Measurements from ENCODE around the gene NFIC. TPM values are rescaled to one million over a fixed set of nuclear protein-coding genes. Genes with fewer than 3 reads are reported as not detected.

The NFIC gene
- polyA plus RNA-seq, 1 donor from 2014 or later: 0.24 TPM

DNA sequence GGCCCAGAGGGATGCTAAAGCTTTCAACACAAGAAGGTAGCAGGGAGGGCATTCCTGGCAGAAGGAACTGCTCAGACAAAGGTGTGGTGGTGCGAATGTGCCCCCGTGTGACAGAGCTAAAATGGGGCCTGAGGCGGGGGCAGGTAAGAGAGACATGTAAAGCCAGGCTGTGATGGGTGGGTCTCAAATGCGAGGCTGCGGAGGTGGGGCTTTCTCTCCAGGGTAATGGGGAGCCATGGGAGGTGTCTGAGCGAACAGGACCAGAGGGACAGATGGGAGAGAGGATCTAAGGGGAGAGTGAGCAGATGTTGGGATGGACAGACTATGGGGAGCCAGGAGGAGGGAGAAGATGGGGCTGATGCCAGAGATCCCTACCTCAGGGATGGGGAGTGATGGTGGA lies 44.7 kb upstream of the NFIC start:
- Histone ChIP-seq H3K27me3 (ENCODE audit: insufficient read depth, low read depth, low read length) (no peaks in the 10 kb centered on the region), H4K20me1 (ENCODE audit: insufficient read depth) (no peaks in the 10 kb centered on the region), H3F3A (ENCODE audit: insufficient read depth, low read length, poor library complexity, severe bottlenecking) (no peaks in the 10 kb centered on the region), H3K27ac (ENCODE audit: low read length) (no peak overlapping the region), H3K9me2 (ENCODE audit: insufficient read depth, low read length) (no peaks in the 10 kb centered on the region), H3K9ac (ENCODE audit: low read length) (no peak overlapping the region), H3K9me3 (ENCODE audit: low read length) (no peaks in the 10 kb centered on the region), H3K4me2 (ENCODE audit: low read length) (no peak overlapping the region), H3K4me3 (ENCODE audit: low read length) (no peak overlapping the region), H3K79me2 (replicated peaks; ENCODE audit: insufficient read depth, low read length) (no peaks in the 10 kb centered on the region), H2AFZ (ENCODE audit: low read depth, low read length) (no peak overlapping the region), H3K36me3 (ENCODE audit: insufficient read depth, low read length) (no peaks in the 10 kb centered on the region)
- TF ChIP-seq, protein P1, sequence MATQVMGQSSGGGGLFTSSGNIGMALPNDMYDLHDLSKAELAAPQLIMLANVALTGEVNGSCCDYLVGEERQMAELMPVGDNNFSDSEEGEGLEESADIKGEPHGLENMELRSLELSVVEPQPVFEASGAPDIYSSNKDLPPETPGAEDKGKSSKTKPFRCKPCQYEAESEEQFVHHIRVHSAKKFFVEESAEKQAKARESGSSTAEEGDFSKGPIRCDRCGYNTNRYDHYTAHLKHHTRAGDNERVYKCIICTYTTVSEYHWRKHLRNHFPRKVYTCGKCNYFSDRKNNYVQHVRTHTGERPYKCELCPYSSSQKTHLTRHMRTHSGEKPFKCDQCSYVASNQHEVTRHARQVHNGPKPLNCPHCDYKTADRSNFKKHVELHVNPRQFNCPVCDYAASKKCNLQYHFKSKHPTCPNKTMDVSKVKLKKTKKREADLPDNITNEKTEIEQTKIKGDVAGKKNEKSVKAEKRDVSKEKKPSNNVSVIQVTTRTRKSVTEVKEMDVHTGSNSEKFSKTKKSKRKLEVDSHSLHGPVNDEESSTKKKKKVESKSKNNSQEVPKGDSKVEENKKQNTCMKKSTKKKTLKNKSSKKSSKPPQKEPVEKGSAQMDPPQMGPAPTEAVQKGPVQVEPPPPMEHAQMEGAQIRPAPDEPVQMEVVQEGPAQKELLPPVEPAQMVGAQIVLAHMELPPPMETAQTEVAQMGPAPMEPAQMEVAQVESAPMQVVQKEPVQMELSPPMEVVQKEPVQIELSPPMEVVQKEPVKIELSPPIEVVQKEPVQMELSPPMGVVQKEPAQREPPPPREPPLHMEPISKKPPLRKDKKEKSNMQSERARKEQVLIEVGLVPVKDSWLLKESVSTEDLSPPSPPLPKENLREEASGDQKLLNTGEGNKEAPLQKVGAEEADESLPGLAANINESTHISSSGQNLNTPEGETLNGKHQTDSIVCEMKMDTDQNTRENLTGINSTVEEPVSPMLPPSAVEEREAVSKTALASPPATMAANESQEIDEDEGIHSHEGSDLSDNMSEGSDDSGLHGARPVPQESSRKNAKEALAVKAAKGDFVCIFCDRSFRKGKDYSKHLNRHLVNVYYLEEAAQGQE (IDR thresholded peaks at IDR 0.05; ENCODE audit: borderline replicate concordance): no peak
- TF ChIP-seq POLR2AphosphoS5 (IDR thresholded peaks at IDR 0.05): no peak
- TF ChIP-seq MXI1 (conservative IDR thresholded peaks at IDR 0.05; ENCODE audit: poor library complexity, severe bottlenecking): no peak
- no peak for TF ChIP-seq SMC3 (conservative IDR thresholded peaks at IDR 0.05; ENCODE audit: poor library complexity)
- TF ChIP-seq EZH2 (IDR thresholded peaks at IDR 0.05; ENCODE audit: borderline replicate concordance, insufficient read depth, low read length, poor library complexity, severe bottlenecking): no peak
- no peak for TF ChIP-seq TAF1 (IDR thresholded peaks at IDR 0.05; ENCODE audit: low read depth)
- TF ChIP-seq, protein P2, sequence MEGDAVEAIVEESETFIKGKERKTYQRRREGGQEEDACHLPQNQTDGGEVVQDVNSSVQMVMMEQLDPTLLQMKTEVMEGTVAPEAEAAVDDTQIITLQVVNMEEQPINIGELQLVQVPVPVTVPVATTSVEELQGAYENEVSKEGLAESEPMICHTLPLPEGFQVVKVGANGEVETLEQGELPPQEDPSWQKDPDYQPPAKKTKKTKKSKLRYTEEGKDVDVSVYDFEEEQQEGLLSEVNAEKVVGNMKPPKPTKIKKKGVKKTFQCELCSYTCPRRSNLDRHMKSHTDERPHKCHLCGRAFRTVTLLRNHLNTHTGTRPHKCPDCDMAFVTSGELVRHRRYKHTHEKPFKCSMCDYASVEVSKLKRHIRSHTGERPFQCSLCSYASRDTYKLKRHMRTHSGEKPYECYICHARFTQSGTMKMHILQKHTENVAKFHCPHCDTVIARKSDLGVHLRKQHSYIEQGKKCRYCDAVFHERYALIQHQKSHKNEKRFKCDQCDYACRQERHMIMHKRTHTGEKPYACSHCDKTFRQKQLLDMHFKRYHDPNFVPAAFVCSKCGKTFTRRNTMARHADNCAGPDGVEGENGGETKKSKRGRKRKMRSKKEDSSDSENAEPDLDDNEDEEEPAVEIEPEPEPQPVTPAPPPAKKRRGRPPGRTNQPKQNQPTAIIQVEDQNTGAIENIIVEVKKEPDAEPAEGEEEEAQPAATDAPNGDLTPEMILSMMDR (IDR thresholded peaks at IDR 0.05; ENCODE audit: poor library complexity, severe bottlenecking): no peak
- TF ChIP-seq EP300 (conservative IDR thresholded peaks at IDR 0.05; ENCODE audit: poor library complexity, severe bottlenecking): no peak
- TF ChIP-seq RAD21 (conservative IDR thresholded peaks at IDR 0.05): no peak

DNA sequence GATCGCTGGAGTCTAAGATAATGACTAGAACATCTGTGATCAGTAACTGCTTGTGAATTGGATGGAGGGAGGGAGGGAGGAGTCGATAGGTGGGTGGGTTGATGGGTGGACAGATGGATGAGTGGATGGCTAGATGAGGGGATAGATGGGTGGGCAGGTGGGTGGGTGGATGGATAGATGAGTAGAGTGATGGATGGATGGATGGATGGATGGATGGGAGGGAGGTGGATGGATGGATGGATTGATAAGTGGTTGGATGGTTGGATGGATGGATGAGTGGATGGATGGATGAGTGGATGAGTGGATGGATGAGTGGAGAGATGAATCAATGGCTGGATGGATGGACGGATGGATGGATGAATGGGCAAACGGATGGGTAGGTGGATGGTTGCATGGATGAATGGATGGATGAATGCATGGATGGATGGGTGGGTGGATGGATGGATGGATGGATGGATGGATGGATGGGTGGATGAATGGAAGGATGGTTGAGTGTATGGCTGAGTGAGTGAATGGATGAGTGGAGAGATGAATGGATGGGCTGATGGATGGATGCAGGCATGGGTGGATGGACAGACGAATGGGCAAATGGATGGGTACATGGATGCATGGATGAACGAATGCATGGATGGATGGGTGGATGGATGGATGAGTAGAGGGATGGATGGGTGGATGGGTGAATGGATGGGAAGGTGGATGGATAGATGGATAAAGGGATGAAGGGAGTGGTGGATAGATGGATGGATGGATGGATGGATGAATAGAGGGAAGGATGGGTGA lies 44.0 kb upstream of the NFIC start:
- no peaks in the 10 kb centered on the region for H3K36me3 ChIP-seq (ENCODE audit: insufficient read depth, low read length)
- H3K27ac ChIP-seq (ENCODE audit: low read length): no peak overlapping the region
- H3K4me3 ChIP-seq (ENCODE audit: low read length): no peak overlapping the region
- TF ChIP-seq TAF1 (IDR thresholded peaks at IDR 0.05; ENCODE audit: low read depth) (no peak), EP300 (conservative IDR thresholded peaks at IDR 0.05; ENCODE audit: poor library complexity, severe bottlenecking) (no peak), MXI1 (conservative IDR thresholded peaks at IDR 0.05; ENCODE audit: poor library complexity, severe bottlenecking) (no peak), EZH2 (IDR thresholded peaks at IDR 0.05; ENCODE audit: borderline replicate concordance, insufficient read depth, low read length, poor library complexity, severe bottlenecking) (no peak), POLR2AphosphoS5 (IDR thresholded peaks at IDR 0.05) (no peak), SMC3 (conservative IDR thresholded peaks at IDR 0.05; ENCODE audit: poor library complexity) (no peak), RAD21 (conservative IDR thresholded peaks at IDR 0.05) (no peak)
- TF ChIP-seq, protein P1 (IDR thresholded peaks at IDR 0.05; ENCODE audit: borderline replicate concordance): no peak
- TF ChIP-seq, protein P2 (IDR thresholded peaks at IDR 0.05; ENCODE audit: poor library complexity, severe bottlenecking): no peak
- H3K9me3 ChIP-seq (ENCODE audit: low read length): no peaks in the 10 kb centered on the region
- no peaks in the 10 kb centered on the region for H4K20me1 ChIP-seq (ENCODE audit: insufficient read depth)
- H3K27me3 ChIP-seq (ENCODE audit: insufficient read depth, low read depth, low read length): no peaks in the 10 kb centered on the region
- no peaks in the 10 kb centered on the region for H3K79me2 ChIP-seq (replicated peaks; ENCODE audit: insufficient read depth, low read length)
- no peaks in the 10 kb centered on the region for H3K9me2 ChIP-seq (ENCODE audit: insufficient read depth, low read length)
- no peak overlapping the region for H3K4me2 ChIP-seq (ENCODE audit: low read length)
- H3K9ac ChIP-seq (ENCODE audit: low read length): no peak overlapping the region
- H3F3A ChIP-seq (ENCODE audit: insufficient read depth, low read length, poor library complexity, severe bottlenecking): no peaks in the 10 kb centered on the region
- H2AFZ ChIP-seq (ENCODE audit: low read depth, low read length): no peak overlapping the region
